Mucosa of descending colon (tissue), 3 donors: ENCODE results near the gene CLCN4. TPM values are rescaled to one million over a fixed set of nuclear protein-coding genes. Genes with fewer than 3 reads are reported as not detected.

Experiments used
- ATAC-seq: fragments of 200-7000 bp; cut with Tn5 transposase; one replicate; pipeline ENCODE4 v1.9.1; 2020; ENCODE audit warnings: mild to moderate bottlenecking, moderate library complexity
- DNase-seq, 3 donors: peaks; one replicate each; pipeline ENCODE4 v3.0.0-alpha.2; 2020
- H3K36me3 ChIP-seq: fragments of 200-600 bp; one replicate; pipeline ENCODE4 v1.8.0; 2021; ENCODE audit warnings: low read depth, mild to moderate bottlenecking
- H3K4me1 ChIP-seq: fragments of 200-600 bp; one replicate; pipeline ENCODE4 v1.8.0; 2021; ENCODE audit warnings: low read depth, mild to moderate bottlenecking
- H3K4me3 ChIP-seq: fragments of 200-600 bp; one replicate; pipeline ENCODE4 v1.8.0; 2021; ENCODE audit warnings: mild to moderate bottlenecking
- H3K9me3 ChIP-seq: fragments of 200-600 bp; one replicate; pipeline ENCODE4 v1.8.0; 2021; ENCODE audit warnings: mild to moderate bottlenecking
- intact Hi-C, 2 donors: fragments of 100-400 bp; cut with DNase I in 1 of 2; cut with micrococcal nuclease in 1 of 2; formaldehyde crosslinking; loops; one replicate each; pipeline versions ENCODE4 v1.11.0 to v1.11.1; 2022; cut with DNase I, micrococcal nuclease
- total RNA-seq, 3 donors: library from RNA; stranded (reverse); fragmentation: NEBNext Ultra II Directional in 2 of 3; extraction: Animal tissue kit (Norgen Biotek cat#: 25700) in 2 of 3; gene quantifications; one replicate each; pipeline versions ENCODE4 v1.2.1 to v1.2.4, GENCODE V29; 2021 to 2023
- TF ChIP-seq, protein P1 (sequence below): fragments of 200-600 bp; IDR thresholded peaks from one replicate; pipeline ENCODE4 v1.8.0; 2022; ENCODE audit warnings: antibody characterized with exemption, mild to moderate bottlenecking
- donor health status: DM: no; HTN: no; CAD: no; lungs with moderate emphysema.
- donor health status: DM: no; HTN: no; CAD: no.
- donor health status: DM: no; HTN: yes; CAD: no.

CLCN4 gene
- total RNA-seq, 3 donors from 2014 or later, result 0.26 to 1.8 (median 1.7) TPM

- no peak for DNase-seq
These were observed 35.0 kb upstream of the CLCN4 start for GRCh38 chrX:10121787-10122186.

DNA sequence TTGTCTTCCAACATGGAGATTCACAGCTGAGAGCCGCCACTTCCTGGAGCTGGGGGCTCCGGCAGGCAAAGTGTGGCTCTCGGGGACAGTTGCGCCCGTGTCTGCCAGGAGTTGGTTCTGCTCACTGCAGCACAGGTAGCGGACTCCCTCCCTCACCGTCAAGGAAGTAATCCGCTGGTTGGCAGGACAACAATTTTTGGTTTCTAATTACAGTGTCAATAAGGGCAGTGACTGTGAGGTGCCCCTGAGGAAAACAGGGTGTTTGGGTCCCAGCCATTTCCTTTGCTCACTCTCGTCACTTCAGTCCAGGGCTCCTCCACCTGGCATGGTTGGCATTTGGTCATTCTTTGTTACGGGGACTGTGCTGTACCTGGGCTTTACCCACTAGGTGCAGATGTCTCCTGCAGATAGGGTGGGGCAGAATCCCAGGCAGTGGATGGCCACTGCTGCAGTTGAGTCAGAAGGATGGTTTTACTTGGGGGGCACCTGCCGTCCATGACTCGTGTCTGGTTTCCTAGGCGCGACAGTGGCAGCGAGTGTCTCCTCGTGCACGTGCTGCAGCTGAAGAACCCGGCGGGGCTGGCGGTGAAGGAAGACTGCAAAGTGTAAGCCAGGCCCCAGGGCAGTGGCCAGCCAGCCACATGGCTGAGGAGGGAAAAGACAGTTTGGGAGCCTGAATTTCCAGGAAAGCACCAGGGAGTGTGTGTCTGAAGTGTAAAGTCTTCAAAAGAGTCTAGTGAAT lies 32.1 kb upstream of the CLCN4 start:
- ATAC-seq (no peak), DNase-seq (no peak)
- intact Hi-C loops, result no loop called here
- TF ChIP-seq, protein P1, sequence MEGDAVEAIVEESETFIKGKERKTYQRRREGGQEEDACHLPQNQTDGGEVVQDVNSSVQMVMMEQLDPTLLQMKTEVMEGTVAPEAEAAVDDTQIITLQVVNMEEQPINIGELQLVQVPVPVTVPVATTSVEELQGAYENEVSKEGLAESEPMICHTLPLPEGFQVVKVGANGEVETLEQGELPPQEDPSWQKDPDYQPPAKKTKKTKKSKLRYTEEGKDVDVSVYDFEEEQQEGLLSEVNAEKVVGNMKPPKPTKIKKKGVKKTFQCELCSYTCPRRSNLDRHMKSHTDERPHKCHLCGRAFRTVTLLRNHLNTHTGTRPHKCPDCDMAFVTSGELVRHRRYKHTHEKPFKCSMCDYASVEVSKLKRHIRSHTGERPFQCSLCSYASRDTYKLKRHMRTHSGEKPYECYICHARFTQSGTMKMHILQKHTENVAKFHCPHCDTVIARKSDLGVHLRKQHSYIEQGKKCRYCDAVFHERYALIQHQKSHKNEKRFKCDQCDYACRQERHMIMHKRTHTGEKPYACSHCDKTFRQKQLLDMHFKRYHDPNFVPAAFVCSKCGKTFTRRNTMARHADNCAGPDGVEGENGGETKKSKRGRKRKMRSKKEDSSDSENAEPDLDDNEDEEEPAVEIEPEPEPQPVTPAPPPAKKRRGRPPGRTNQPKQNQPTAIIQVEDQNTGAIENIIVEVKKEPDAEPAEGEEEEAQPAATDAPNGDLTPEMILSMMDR, result no peak
- no peak overlapping the region for H3K4me3 ChIP-seq
- H3K4me1 ChIP-seq, result no peaks in the 10 kb centered on the region
- H3K36me3 ChIP-seq, result no peaks in the 10 kb centered on the region
- H3K9me3 ChIP-seq, result no peaks in the 10 kb centered on the region

More at GRCh38 chrX:10121787-10122186, 35.0 kb upstream of the CLCN4 start:
- Histone ChIP-seq H3K4me3 (no peak overlapping the region), H3K9me3 (no peaks in the 10 kb centered on the region), H3K36me3 (no peaks in the 10 kb centered on the region), H3K4me1 (peaks cover 2% of the 10 kb centered on the region)
- intact Hi-C loops, result no loop called here
- TF ChIP-seq, protein P1, result no peak
- no peak for ATAC-seq

DNA sequence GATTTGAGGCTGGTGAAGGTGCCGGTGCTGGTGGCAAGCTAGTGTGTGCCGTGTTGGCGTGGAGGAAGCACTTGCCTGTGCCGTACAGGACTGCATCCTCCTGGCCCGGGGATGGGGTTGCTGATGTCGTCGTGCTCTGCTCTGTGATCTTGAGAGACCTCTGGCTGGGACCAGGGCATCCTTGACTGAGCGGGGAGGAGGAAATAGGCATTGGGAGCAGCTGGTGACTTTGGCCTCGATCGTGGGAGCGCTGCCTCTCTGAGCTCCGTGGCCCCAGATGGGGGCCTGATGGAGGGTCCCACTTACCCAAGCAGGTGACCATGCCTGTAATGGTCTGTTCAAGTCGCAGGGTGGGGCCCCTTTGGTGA lies 31.5 kb upstream of the CLCN4 start:
- TF ChIP-seq, protein P1, result no peak
- Histone ChIP-seq H3K4me3 (no peak overlapping the region), H3K4me1 (no peaks in the 10 kb centered on the region), H3K9me3 (no peaks in the 10 kb centered on the region), H3K36me3 (no peaks in the 10 kb centered on the region)
- intact Hi-C loops, result no loop called here
- DNase-seq, result no peak
- ATAC-seq, result no peak

DNA sequence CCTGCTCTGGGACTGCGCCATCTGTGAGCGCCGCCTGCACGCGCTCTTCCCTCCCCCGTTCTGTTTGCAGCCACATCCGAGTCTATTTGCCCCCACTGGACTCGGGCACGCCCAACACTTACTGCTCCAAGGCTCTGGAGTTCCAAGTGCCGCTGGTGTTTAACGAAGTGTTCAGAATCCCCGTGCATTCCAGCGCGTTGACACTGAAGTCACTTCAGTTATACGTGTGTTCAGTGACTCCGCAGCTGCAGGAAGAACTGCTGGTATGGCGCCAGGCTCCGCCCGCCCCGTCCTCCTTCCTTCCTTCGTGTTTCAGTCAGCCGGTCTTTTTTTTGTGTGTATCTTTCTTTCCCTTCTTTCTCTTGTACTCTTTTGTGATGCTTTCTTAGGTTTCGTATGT lies 30.7 kb upstream of the CLCN4 start:
- DNase-seq (no peak), ATAC-seq (no peak)
- Histone ChIP-seq H3K36me3 (no peaks in the 10 kb centered on the region), H3K4me3 (no peak overlapping the region), H3K9me3 (no peaks in the 10 kb centered on the region), H3K4me1 (no peaks in the 10 kb centered on the region)
- TF ChIP-seq, protein P1, result no peak
- intact Hi-C loops, result no loop called here

- Histone ChIP-seq H3K9me3 (no peaks in the 10 kb centered on the region), H3K4me3 (no peak overlapping the region), H3K4me1 (no peaks in the 10 kb centered on the region), H3K36me3 (no peaks in the 10 kb centered on the region)
- ATAC-seq (no peak), DNase-seq (no peak)
- TF ChIP-seq, protein P1, result no peak
- intact Hi-C loops, result no loop called here
These were observed 29.9 kb upstream of the CLCN4 start for GRCh38 chrX:10126834-10127233.
